Peyer's patch (tissue), 4 donors: ENCODE data around the gene KATNAL1. TPM values are rescaled to one million over a fixed set of nuclear protein-coding genes. Genes with fewer than 3 reads are reported as not detected.

Source experiments
- DNase-seq, 3 donors: peaks; one replicate each; pipeline ENCODE4 v3.0.0-alpha.2; 2017 to 2019
- H3K27ac ChIP-seq, 4 donors: fragments of 200-600 bp; sonication (generic); one replicate each; pipeline ENCODE4 v1.5.1; 2016 to 2019
- H3K27me3 ChIP-seq, 2 donors: fragments of 200-600 bp; sonication (generic); one replicate each; pipeline ENCODE4 v1.5.1; 2019
- H3K36me3 ChIP-seq, 3 donors: fragments of 200-600 bp; sonication (generic); one replicate each; pipeline ENCODE4 v1.5.1; 2016 to 2019
- H3K4me1 ChIP-seq, 4 donors: fragments of 200-600 bp; sonication (generic); one replicate each; pipeline ENCODE4 v1.5.1; 2016 to 2019
- H3K4me3 ChIP-seq, 4 donors: fragments of 200-600 bp; sonication (generic); 1 replicate in 3 of 4; 2 replicates in 1 of 4; pipeline ENCODE4 v1.5.1; 2016 to 2019; ENCODE audit warnings: mild to moderate bottlenecking in 1 of 4
- H3K9me3 ChIP-seq, 4 donors: fragments of 200-600 bp; sonication (generic); one replicate each; pipeline ENCODE4 v1.5.1; 2016 to 2019; ENCODE audit warnings: mild to moderate bottlenecking in 1 of 4
- POLR2A ChIP-seq, 2 donors: fragments of 450-650 bp; IDR thresholded peaks; one replicate each; pipeline ENCODE4 v1.5.1; 2017; ENCODE audit warnings: antibody characterized with exemption in 2 of 2, mild to moderate bottlenecking in 2 of 2, moderate library complexity in 2 of 2
- total RNA-seq, 4 donors: library from RNA; depleted of rRNA; stranded (reverse); fragments of >200 nt; gene quantifications; one replicate each; pipeline ENCODE4 v1.1.0, GENCODE V29; 2016
- TF ChIP-seq, protein P1 (sequence below), 6 experiments: fragments of 450-650 bp in 4 of 6; fragments of 200-600 bp in 2 of 6; sonication (generic) in 1 of 6; IDR thresholded peaks; one replicate each; pipeline ENCODE4 v1.5.1; 2017 to 2019; ENCODE audit warnings: antibody characterized with exemption in 6 of 6, mild to moderate bottlenecking in 3 of 6, moderate library complexity in 1 of 6

Gene KATNAL1
- total RNA-seq, 4 donors from 2014 or later: 2.7 to 25.6 (median 13.0) TPM

DNA sequence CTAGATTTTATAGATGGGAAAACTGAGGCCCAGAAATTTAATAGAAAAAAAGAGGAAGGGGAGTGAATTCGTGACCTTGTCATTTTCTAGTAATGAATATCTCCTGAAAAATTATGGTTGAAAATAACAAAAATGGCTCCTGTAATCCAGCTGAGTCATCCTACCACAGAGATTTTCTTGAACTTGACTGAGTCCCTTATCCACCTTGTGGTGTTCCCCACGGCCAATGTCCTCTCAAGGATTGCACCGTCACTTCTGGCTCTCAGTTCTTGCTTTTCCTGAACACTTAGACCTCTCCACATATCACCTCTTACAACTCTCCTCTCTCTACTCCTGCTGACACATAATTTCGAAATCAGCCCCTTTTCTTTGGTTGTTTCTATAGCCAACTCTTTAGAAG lies 1.2 kb upstream of the KATNAL1 start:
- Histone ChIP-seq H3K36me3 (no peaks in the 10 kb centered on the region), H3K9me3 (no peaks in the 10 kb centered on the region), H3K4me3 (no peak overlapping the region), H3K27me3 (no peaks in the 10 kb centered on the region), H3K4me1 (peaks cover 0 to 5% (median 4%) of the 10 kb centered on the region in 4 donors), H3K27ac (no peak overlapping the region)
- no peak for DNase-seq
- TF ChIP-seq, protein P1, sequence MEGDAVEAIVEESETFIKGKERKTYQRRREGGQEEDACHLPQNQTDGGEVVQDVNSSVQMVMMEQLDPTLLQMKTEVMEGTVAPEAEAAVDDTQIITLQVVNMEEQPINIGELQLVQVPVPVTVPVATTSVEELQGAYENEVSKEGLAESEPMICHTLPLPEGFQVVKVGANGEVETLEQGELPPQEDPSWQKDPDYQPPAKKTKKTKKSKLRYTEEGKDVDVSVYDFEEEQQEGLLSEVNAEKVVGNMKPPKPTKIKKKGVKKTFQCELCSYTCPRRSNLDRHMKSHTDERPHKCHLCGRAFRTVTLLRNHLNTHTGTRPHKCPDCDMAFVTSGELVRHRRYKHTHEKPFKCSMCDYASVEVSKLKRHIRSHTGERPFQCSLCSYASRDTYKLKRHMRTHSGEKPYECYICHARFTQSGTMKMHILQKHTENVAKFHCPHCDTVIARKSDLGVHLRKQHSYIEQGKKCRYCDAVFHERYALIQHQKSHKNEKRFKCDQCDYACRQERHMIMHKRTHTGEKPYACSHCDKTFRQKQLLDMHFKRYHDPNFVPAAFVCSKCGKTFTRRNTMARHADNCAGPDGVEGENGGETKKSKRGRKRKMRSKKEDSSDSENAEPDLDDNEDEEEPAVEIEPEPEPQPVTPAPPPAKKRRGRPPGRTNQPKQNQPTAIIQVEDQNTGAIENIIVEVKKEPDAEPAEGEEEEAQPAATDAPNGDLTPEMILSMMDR (IDR thresholded peaks at IDR 0.05): no peak
- TF ChIP-seq POLR2A (IDR thresholded peaks at IDR 0.05): no peak

DNA sequence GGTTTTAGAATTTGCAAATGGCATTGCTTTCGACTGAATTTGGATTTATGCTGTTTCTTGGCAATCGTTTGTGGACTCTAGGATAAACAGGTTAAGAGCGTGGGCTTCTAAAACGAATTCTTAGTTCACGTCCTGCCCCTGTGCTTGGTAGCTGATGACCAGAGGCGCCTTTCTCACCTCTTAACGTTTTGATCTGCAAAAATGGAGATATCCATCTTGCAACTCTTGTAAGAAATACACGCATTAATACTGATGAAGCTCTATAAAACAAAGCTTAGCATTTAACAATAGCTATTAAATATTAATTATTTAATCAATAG lies 580 bp upstream of the KATNAL1 start:
- H3K27ac ChIP-seq: peak overlapping the region in 3 of 4 donors; percentile 88 to 96 (median 90)

DNA sequence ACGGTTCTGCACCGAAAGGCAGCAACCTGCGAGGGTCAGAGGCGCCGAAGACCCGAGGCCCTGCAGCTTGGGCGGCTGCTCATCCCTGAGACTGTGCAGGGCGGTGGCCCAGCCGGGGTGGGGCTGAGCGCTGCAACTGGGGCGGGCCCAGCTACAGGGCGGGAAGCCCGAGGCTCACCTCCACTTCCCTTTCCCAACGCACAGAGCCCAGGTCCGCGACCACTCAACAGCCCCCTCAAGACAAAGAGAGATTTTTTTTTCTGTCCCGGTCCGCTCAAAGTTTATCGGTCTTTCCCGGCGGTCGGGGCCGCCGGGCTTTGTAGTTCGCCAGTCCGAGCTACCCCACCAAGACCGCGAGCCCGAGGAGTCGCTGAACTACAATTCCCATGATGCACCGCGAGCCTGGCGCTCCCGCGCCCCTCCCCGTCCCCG lies 573 bp downstream of the KATNAL1 start:
- Histone ChIP-seq H3K9me3 (no peaks in the 10 kb centered on the region), H3K4me1 (peaks cover 0 to 5% (median 4%) of the 10 kb centered on the region in 4 donors), H3K36me3 (no peaks in the 10 kb centered on the region), H3K27ac (peak overlapping the region; percentile 88 to 96 (median 90)), H3K4me3 (peak overlapping the region; percentile 91 to 98 (median 96)), H3K27me3 (no peaks in the 10 kb centered on the region)
- TF ChIP-seq POLR2A (IDR thresholded peaks at IDR 0.05): no peak
- TF ChIP-seq, protein P1 (IDR thresholded peaks at IDR 0.05): no peak
- DNase-seq: peak; percentile 91 to 97 (median 93)

More for the DNA sequence above, 580 bp upstream of the KATNAL1 start:
- no peak for DNase-seq
- peaks cover 0 to 5% (median 4%) of the 10 kb centered on the region in 4 donors for H3K4me1 ChIP-seq
- H3K9me3 ChIP-seq: no peaks in the 10 kb centered on the region
- no peaks in the 10 kb centered on the region for H3K36me3 ChIP-seq
- H3K4me3 ChIP-seq: peak overlapping the region; percentile 91 to 98 (median 96)
- H3K27me3 ChIP-seq: no peaks in the 10 kb centered on the region
- no peak for TF ChIP-seq POLR2A (IDR thresholded peaks at IDR 0.05)
- TF ChIP-seq, protein P1 (IDR thresholded peaks at IDR 0.05): no peak

DNA sequence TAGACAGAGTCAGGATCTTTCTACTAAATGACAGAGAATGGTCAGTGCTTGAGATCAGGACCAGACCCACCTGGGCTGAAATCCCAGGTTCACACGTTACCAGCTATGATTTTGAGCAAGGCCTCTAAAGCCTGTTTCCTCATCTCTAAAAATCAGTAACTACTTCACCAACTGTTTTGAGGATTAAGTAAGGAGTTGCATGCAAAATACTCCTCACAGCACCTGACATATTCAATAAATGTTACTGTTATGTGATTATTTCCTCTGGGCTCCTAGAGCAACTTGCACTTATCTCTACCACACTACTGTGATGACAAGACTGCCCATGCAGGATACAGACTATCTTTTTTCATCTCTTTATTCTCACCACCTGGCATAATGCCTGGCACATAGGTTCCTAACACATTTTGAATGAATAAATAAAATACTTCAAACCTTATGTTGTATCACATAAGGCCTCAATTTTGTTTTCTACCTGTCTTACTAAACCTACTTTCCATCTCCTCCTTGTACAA lies 1.8 kb downstream of the KATNAL1 start:
- Histone ChIP-seq H3K9me3 (no peaks in the 10 kb centered on the region), H3K4me3 (no peak overlapping the region), H3K27ac (no peak overlapping the region), H3K36me3 (no peaks in the 10 kb centered on the region), H3K27me3 (no peaks in the 10 kb centered on the region), H3K4me1 (peaks cover 0 to 5% (median 4%) of the 10 kb centered on the region in 4 donors)
- no peak for DNase-seq
- TF ChIP-seq, protein P1 (IDR thresholded peaks at IDR 0.05): no peak
- TF ChIP-seq POLR2A (IDR thresholded peaks at IDR 0.05): no peak

DNA sequence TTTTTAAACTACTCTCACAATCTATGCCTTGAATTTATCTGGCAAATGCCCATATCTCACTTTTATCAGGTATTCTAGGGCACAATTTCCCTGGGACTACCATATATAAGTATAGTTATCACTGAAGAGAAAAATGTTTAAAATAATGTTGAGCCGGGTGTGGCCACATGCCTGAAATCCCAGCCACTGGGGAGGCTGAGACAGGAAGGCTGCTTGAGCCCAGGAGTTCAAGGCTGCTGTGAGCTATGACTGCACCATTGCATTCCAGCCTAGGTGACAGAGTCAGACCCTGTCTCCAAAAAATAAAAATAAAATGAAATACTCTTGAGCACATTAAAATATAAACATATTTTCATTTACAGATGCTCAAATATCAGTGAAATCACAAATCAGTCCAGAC lies 4.1 kb downstream of the KATNAL1 start:
- no peak for DNase-seq
- Histone ChIP-seq H3K27me3 (no peaks in the 10 kb centered on the region), H3K36me3 (no peaks in the 10 kb centered on the region), H3K9me3 (no peaks in the 10 kb centered on the region), H3K4me3 (no peak overlapping the region), H3K4me1 (peaks cover 0 to 5% (median 4%) of the 10 kb centered on the region in 4 donors), H3K27ac (no peak overlapping the region)
- TF ChIP-seq, protein P1 (IDR thresholded peaks at IDR 0.05): no peak
- TF ChIP-seq POLR2A (IDR thresholded peaks at IDR 0.05): no peak

DNA sequence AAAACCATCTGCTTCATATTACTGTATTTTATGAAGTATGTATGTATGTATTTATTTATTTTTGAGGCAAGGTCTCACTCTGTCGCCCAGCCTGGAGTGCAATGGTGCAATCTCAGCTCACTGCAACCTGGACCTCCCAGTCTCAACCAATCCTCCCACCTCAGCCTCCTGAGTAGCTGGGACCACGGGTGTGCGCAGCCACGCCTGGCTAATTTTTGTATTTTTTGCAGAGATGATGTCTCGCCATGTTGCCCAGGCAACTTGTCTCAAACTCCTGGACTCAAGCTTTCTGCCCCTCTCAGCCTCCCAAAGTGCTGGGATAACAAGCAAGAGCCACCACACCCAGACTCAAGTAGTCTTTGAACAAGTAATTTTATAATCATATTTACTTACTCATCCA lies 5.5 kb downstream of the KATNAL1 start:
- H3K4me3 ChIP-seq: no peak overlapping the region
- H3K27ac ChIP-seq: no peak overlapping the region
- H3K36me3 ChIP-seq: no peaks in the 10 kb centered on the region
- H3K9me3 ChIP-seq: no peaks in the 10 kb centered on the region
- H3K27me3 ChIP-seq: no peaks in the 10 kb centered on the region
- H3K4me1 ChIP-seq: peaks cover 0 to 5% (median 0%) of the 10 kb centered on the region in 4 donors
- DNase-seq: no peak
- TF ChIP-seq POLR2A (IDR thresholded peaks at IDR 0.05): no peak
- TF ChIP-seq, protein P1 (IDR thresholded peaks at IDR 0.05): no peak
